Measurements from ENCODE around the gene TTC9. TPM values are rescaled to one million over a fixed set of nuclear protein-coding genes. Genes with fewer than 3 reads are reported as not detected.

The TTC9 gene
- total RNA-seq, 1 experiment from 2014 or later, result 26.2 TPM

DNA sequence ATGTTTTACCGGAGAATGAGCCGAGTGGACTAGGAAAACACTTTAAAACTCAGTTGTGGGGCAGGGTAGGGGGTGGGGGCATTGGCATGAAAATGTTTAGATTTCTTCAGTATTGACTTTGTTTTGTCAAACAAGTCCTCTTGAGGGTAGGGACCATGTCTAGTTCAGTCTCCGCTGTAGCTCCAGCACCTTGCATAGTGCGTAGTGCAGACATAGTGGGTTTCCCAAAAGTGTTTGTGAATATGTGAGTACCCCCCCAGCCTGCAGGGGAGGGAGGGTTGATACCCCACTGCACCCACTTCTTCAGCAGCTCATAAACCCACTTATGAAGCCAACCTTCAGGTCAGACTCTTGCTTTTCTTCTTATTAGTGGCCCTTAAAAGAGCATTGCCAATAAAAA is 71.4 kb downstream of the TTC9 start:
- Mint-ChIP-seq H3K27me3 (ENCODE audit: low read depth) (no peaks in the 10 kb centered on the region), H3K4me3 (no peak overlapping the region), H3K4me1 (peaks cover 56% of the 10 kb centered on the region), H3K9me3 (no peaks in the 10 kb centered on the region), H3K27ac (0 out of 2 replicates have a peak overlapping the region, but pooled peaks have one; percentile 13), H3K36me3 (no peaks in the 10 kb centered on the region)
- DNase-seq (ENCODE audit: low spot score) (no peak), ATAC-seq (no peak)
- TF ChIP-seq, protein P1, sequence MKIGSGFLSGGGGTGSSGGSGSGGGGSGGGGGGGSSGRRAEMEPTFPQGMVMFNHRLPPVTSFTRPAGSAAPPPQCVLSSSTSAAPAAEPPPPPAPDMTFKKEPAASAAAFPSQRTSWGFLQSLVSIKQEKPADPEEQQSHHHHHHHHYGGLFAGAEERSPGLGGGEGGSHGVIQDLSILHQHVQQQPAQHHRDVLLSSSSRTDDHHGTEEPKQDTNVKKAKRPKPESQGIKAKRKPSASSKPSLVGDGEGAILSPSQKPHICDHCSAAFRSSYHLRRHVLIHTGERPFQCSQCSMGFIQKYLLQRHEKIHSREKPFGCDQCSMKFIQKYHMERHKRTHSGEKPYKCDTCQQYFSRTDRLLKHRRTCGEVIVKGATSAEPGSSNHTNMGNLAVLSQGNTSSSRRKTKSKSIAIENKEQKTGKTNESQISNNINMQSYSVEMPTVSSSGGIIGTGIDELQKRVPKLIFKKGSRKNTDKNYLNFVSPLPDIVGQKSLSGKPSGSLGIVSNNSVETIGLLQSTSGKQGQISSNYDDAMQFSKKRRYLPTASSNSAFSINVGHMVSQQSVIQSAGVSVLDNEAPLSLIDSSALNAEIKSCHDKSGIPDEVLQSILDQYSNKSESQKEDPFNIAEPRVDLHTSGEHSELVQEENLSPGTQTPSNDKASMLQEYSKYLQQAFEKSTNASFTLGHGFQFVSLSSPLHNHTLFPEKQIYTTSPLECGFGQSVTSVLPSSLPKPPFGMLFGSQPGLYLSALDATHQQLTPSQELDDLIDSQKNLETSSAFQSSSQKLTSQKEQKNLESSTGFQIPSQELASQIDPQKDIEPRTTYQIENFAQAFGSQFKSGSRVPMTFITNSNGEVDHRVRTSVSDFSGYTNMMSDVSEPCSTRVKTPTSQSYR (CRISPR knock-in tag; IDR thresholded peaks at IDR 0.05), result no peak
- TF ChIP-seq HMGXB4 (CRISPR knock-in tag; IDR thresholded peaks at IDR 0.05) (no peak), TEAD4 (CRISPR knock-in tag; IDR thresholded peaks at IDR 0.05) (no peak), CBFB (CRISPR knock-in tag; IDR thresholded peaks at IDR 0.05; ENCODE audit: low read depth) (no peak)
- CTCF ChIA-PET, result interaction anchor here (0.6 to 2.4 kb wide), 40 partner anchors 8 to 315 kb away, joined by 3 to 20 read pairs (median 4); partner anchors contain the start of genes MAP3K9, PCNX1 and TTC9
- POLR2A ChIA-PET, result no interaction called here

DNA sequence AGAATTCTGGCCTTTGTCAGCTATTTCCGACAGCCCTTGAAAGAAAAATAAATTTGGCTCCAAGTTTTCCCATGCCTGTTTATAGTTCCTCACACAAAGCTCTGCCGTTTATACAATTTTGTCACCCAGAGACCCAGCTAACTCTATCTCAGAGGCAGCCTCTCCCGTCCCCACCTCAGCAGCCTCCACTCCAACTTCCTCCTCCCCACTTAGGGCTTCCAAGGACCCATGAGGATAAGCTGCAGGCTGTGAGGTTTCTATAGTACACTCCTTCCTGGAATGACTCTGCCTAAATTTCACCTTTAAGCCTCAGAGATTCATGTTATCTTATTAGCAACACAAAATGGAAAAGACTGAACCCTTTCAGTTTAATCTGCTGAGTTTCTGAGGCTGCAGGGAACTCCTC is 71.8 kb downstream of the TTC9 start:
- Mint-ChIP-seq H3K4me1 (peaks cover 52% of the 10 kb centered on the region), H3K36me3 (no peaks in the 10 kb centered on the region), H3K9me3 (no peaks in the 10 kb centered on the region), H3K27me3 (ENCODE audit: low read depth) (no peaks in the 10 kb centered on the region), H3K27ac (no peak overlapping the region), H3K4me3 (no peak overlapping the region)
- no peak for TF ChIP-seq E2F1 (CRISPR knock-in tag; IDR thresholded peaks at IDR 0.05)
- no peak for TF ChIP-seq NR2C2 (CRISPR knock-in tag; IDR thresholded peaks at IDR 0.05)
- no peak for TF ChIP-seq ZNF232 (CRISPR knock-in tag; IDR thresholded peaks at IDR 0.05)
- DNase-seq (ENCODE audit: low spot score) (no peak), ATAC-seq (peak; percentile 9; the same call in 1 of the 2 replicates)
- ChIA-PET POLR2A (no interaction called here), CTCF (interaction anchor here (0.6 to 2.4 kb wide), 40 partner anchors 8 to 316 kb away, joined by 3 to 20 read pairs (median 4); partner anchors contain the start of genes MAP3K9, PCNX1 and TTC9)

DNA sequence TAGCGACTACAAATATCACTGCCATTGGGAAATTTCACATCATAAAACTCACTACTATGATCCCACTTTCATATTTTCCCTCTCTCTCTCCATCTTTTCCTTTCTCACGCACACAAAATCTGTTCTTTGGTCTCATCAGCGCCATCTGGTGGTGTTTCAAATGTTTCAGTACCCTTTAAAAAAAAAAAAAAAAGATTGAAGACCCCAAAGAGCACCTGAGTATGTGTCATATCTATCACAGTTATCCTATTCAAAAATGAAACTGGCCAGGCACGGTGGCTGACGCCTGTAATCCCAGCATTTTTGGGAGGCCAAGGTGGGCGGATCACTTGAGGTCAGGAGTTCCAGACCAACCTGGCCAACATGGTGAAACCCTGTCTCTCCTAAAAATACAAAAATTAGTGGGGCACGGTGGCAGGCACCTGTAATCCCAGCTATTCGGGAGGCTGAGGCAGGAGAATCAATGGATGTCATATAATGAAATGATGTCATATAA is 72.4 kb downstream of the TTC9 start:
- no peaks in the 10 kb centered on the region for H3K9me3 Mint-ChIP-seq
- no peaks in the 10 kb centered on the region for H3K36me3 Mint-ChIP-seq
- peak; percentile 18 for ATAC-seq
- H3K4me1 Mint-ChIP-seq, result peaks cover 48% of the 10 kb centered on the region
- no peak for TF ChIP-seq MXD4 (CRISPR knock-in tag; IDR thresholded peaks at IDR 0.05; ENCODE audit: borderline replicate concordance)
- TF ChIP-seq, protein P2, sequence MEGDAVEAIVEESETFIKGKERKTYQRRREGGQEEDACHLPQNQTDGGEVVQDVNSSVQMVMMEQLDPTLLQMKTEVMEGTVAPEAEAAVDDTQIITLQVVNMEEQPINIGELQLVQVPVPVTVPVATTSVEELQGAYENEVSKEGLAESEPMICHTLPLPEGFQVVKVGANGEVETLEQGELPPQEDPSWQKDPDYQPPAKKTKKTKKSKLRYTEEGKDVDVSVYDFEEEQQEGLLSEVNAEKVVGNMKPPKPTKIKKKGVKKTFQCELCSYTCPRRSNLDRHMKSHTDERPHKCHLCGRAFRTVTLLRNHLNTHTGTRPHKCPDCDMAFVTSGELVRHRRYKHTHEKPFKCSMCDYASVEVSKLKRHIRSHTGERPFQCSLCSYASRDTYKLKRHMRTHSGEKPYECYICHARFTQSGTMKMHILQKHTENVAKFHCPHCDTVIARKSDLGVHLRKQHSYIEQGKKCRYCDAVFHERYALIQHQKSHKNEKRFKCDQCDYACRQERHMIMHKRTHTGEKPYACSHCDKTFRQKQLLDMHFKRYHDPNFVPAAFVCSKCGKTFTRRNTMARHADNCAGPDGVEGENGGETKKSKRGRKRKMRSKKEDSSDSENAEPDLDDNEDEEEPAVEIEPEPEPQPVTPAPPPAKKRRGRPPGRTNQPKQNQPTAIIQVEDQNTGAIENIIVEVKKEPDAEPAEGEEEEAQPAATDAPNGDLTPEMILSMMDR (IDR thresholded peaks at IDR 0.05), result peak; percentile 38
- ChIA-PET POLR2A (interaction anchor here (0.7 kb wide), 1 partner anchor 162 kb away, joined by 4 read pairs; no protein-coding TSS in a partner anchor), CTCF (interaction anchor here (0.6 to 2.4 kb wide), 36 partner anchors 9 to 316 kb away, joined by 3 to 20 read pairs (median 4); partner anchors contain the start of genes MAP3K9, PCNX1 and TTC9)
- no peak overlapping the region for H3K4me3 Mint-ChIP-seq
- no peak overlapping the region for H3K27ac Mint-ChIP-seq
- H3K27me3 Mint-ChIP-seq (ENCODE audit: low read depth), result no peaks in the 10 kb centered on the region
- peak; percentile 44 for DNase-seq (ENCODE audit: low spot score)

DNA sequence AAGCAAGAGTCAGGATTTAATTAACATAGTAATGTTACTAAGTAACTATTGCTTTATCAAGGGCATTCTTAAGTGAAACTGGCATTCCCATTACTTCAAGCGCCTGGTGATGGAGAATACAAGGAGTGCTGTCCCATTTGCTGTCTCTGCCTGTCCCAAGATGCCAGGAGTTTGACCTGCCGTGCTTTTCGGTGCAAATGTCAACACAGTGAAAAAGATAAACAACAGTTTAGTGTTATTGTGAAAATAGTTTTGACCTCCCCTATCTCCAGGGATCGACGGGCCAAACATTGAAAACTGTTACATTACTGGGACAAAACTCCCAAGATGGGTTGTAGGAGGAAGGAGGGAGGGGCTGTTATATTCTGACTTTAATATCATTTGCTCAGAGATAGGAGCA is 74.8 kb downstream of the TTC9 start:
- DNase-seq (ENCODE audit: low spot score), result no peak
- Mint-ChIP-seq H3K36me3 (no peaks in the 10 kb centered on the region), H3K27ac (no peak overlapping the region)

More for the DNA sequence above, 74.8 kb downstream of the TTC9 start:
- CTCF ChIA-PET, result interaction anchor here (0.6 to 1.4 kb wide), 5 partner anchors 9 to 127 kb away, joined by 3 to 7 read pairs (median 4); partner anchors contain the start of gene MAP3K9
- no peak for TF ChIP-seq JUN (CRISPR knock-in tag; IDR thresholded peaks at IDR 0.05)
- no peak for TF ChIP-seq KAT7 (CRISPR knock-in tag; IDR thresholded peaks at IDR 0.05; ENCODE audit: borderline replicate concordance)
- TF ChIP-seq NR1H2 (CRISPR knock-in tag; IDR thresholded peaks at IDR 0.05), result no peak
- no peak for TF ChIP-seq ZNF219 (CRISPR knock-in tag; IDR thresholded peaks at IDR 0.05; ENCODE audit: borderline replicate concordance)
- TF ChIP-seq ELF4 (CRISPR knock-in tag; IDR thresholded peaks at IDR 0.05; ENCODE audit: low read depth), result no peak
- no peak for TF ChIP-seq ZNF423 (CRISPR knock-in tag; IDR thresholded peaks at IDR 0.05)
- no peak for TF ChIP-seq SP1 (CRISPR knock-in tag; conservative IDR thresholded peaks at IDR 0.05)
- TF ChIP-seq SMAD3 (CRISPR knock-in tag; IDR thresholded peaks at IDR 0.05; ENCODE audit: borderline replicate concordance), result no peak
- POLR2A ChIA-PET, result interaction anchor here (0.6 kb wide), 2 partner anchors 7 to 86 kb away, joined by 4 to 7 read pairs; no protein-coding TSS in a partner anchor
- Mint-ChIP-seq H3K27me3 (ENCODE audit: low read depth) (no peaks in the 10 kb centered on the region), H3K4me1 (peaks cover 29% of the 10 kb centered on the region), H3K9me3 (no peaks in the 10 kb centered on the region), H3K4me3 (no peak overlapping the region)
- ATAC-seq, result no peak

All from WTC11 (cell line).